ENCODE measurements around the gene TMEM167A. TPM values are rescaled to one million over a fixed set of nuclear protein-coding genes. Genes with fewer than 3 reads are reported as not detected.

TMEM167A gene
- total and polyA plus RNA-seq, 12 donors = 23.9 to 164 (median 86.1) TPM

GRCh38 chr5:83007755-83008154 lies 69.4 kb downstream of the TMEM167A start:
- no peaks in the 10 kb centered on the region for H3K36me3 ChIP-seq (replicated peaks in 1 of 2)
- no peak overlapping the region for H3K4me3 ChIP-seq
- 84 to 96% (median 87%) methylated on average over 1 of the region's 1 CpG for WGBS, 4 donors
- TF ChIP-seq CTCF (IDR thresholded peaks at IDR 0.05) (no peak), POLR2A (IDR thresholded peaks at IDR 0.05) (no peak)
- H3K27me3 ChIP-seq = no peaks in the 10 kb centered on the region
- no peaks in the 10 kb centered on the region for H3K9me3 ChIP-seq (replicated peaks in 1 of 3)
- H3K4me1 ChIP-seq (replicated peaks in 1 of 2) = no peaks in the 10 kb centered on the region
- intact Hi-C loops (cut with DNase I) = no loop called here
- DNase-seq = no peak
- no peak overlapping the region for H3K27ac ChIP-seq

- DNase-seq = no peak
- intact Hi-C loops (cut with DNase I) = no loop called here
- Histone ChIP-seq H3K4me1 (replicated peaks in 1 of 2) (no peaks in the 10 kb centered on the region), H3K27ac (no peak overlapping the region), H3K9me3 (replicated peaks in 1 of 3) (no peaks in the 10 kb centered on the region), H3K4me3 (no peak overlapping the region), H3K27me3 (no peaks in the 10 kb centered on the region), H3K36me3 (replicated peaks in 1 of 2) (no peaks in the 10 kb centered on the region)
- 86 to 95% (median 94%) methylated on average over 5 of the region's 5 CpGs for WGBS, 4 donors
- TF ChIP-seq POLR2A (IDR thresholded peaks at IDR 0.05) (no peak), CTCF (IDR thresholded peaks at IDR 0.05) (no peak)
Observed at GRCh38 chr5:83006683-83007283, 70.4 kb downstream of the TMEM167A start.

GRCh38 chr5:83003791-83004190 lies 73.4 kb downstream of the TMEM167A start:
- TF ChIP-seq CTCF (IDR thresholded peaks at IDR 0.05) (no peak), POLR2A (IDR thresholded peaks at IDR 0.05) (no peak)
- no peaks in the 10 kb centered on the region for H3K9me3 ChIP-seq (replicated peaks in 1 of 3)
- H3K4me3 ChIP-seq = no peak overlapping the region
- no peaks in the 10 kb centered on the region for H3K36me3 ChIP-seq (replicated peaks in 1 of 2)
- no peaks in the 10 kb centered on the region for H3K27me3 ChIP-seq
- H3K27ac ChIP-seq = no peak overlapping the region
- WGBS, 4 donors = 71 to 95% (median 85%) methylated on average over 2 of the region's 2 CpGs
- intact Hi-C loops (cut with DNase I) = no loop called here
- no peak for DNase-seq
- H3K4me1 ChIP-seq (replicated peaks in 1 of 2) = no peaks in the 10 kb centered on the region

Small RNAs within 50 kb of the gene (small RNA-seq; reads per million reads assigned to genes)
- 0.67 to 3.8 reads per million in 2 donors for gene SCARNA18

Other genes starting within 250 kb of the TMEM167A start
- gene XRCC4, start 153 bp upstream of the TMEM167A start, total RNA-seq = 10 to 100 TPM in 2 of 9 donors, 1 to 10 TPM in 7; 4.0 to 15.8 (median 7.4) TPM
- 1 to 10 TPM; 2.4 to 8.0 (median 3.2) TPM for gene XRCC4, start 153 bp upstream of the TMEM167A start, polyA plus RNA-seq